GM12878 (cell line): ENCODE measurements around the gene MKNK1. TPM values are rescaled to one million over a fixed set of nuclear protein-coding genes. Genes with fewer than 3 reads are reported as not detected.

Source experiments
- ATAC-seq: fragments of 200-7000 bp; cut with Tn5 transposase; 3 replicates; pipeline ENCODE4 v1.9.1; 2020; ENCODE audit warnings: mild to moderate bottlenecking, moderate library complexity
- BruUV-seq: library from RNA; stranded (reverse); fragments of 400-500 nt; replicated peaks from 2 replicates; lab custom pipeline; 2021; lab: Mats Ljungman, UMichigan
- CTCF ChIA-PET: fragments of 300-600 bp; sonication (Branson Sonifier 250); formaldehyde crosslinking; extraction: SDS; loops from one replicate; lab custom pipeline; 2021; ENCODE audit warnings: inconsistent platforms; lab: Yijun Ruan, JAX
- POLR2A ChIA-PET: fragments of 350-600 bp; formaldehyde crosslinking; extraction: SDS; loops from one replicate; lab custom pipeline; 2021; ENCODE audit warnings: inconsistent platforms; lab: Charles Lee
- RAD21 ChIA-PET: fragments of 300-600 bp; sonication (Branson Sonifier 250); formaldehyde crosslinking; loops from one replicate; lab custom pipeline; 2023; ENCODE audit warnings: antibody characterized with exemption; ENCODE audit not compliant: unreplicated experiment; lab: Charles Lee
- SMC1A ChIA-PET: fragments of 300-600 bp; sonication (Branson Sonifier 250); formaldehyde crosslinking; loops from one replicate; lab custom pipeline; 2023; ENCODE audit not compliant: unreplicated experiment, uncharacterized antibody; lab: Charles Lee
- DNase-seq: peaks from one replicate; pipeline ENCODE4 v3.0.0-alpha.2; 2011; ENCODE audit warnings: low read depth, low spot score
- FAIRE-seq: peaks from 3 replicates; lab custom pipeline; 2011; peaks lifted over from hg19 to GRCh38; lab: Jason Lieb, UNC
- H2AFZ ChIP-seq: 2 replicates; pipeline ENCODE4 v1.6.0; 2011; ENCODE audit warnings: low read depth, low read length, control low read depth; ENCODE audit not compliant: control insufficient read depth
- H3K27ac ChIP-seq: 2 replicates; pipeline ENCODE4 v1.5.1; 2011; ENCODE audit warnings: control low read depth; ENCODE audit not compliant: control insufficient read depth, insufficient read depth
- H3K27me3 ChIP-seq, 2 experiments: replicated peaks in 1 of 2; 2 replicates each; pipeline versions ENCODE4 v1.6.0 to v1.6.1; 2011; ENCODE audit warnings: low read length in 1 of 2; ENCODE audit not compliant: control insufficient read depth in 2 of 2, insufficient read depth in 2 of 2
- H3K36me3 ChIP-seq, 2 experiments: 2 replicates each; pipeline ENCODE4 v1.5.1; 2011; ENCODE audit warnings: low read length in 1 of 2; ENCODE audit not compliant: control insufficient read depth in 2 of 2, insufficient read depth in 2 of 2
- H3K4me1 ChIP-seq: 2 replicates; pipeline ENCODE4 v1.6.1; 2011; ENCODE audit warnings: mild to moderate bottlenecking, low read length, moderate library complexity, mixed read lengths; ENCODE audit not compliant: control insufficient read depth, insufficient read depth
- H3K4me2 ChIP-seq: 2 replicates; pipeline ENCODE4 v1.6.0; 2011; ENCODE audit warnings: control low read depth; ENCODE audit not compliant: control insufficient read depth, insufficient read depth
- H3K4me3 ChIP-seq: fragments of 200-600 bp; sonication (generic); 2 replicates; pipeline ENCODE4 v1.5.1; 2016
- H3K79me2 ChIP-seq: 2 replicates; pipeline ENCODE4 v1.6.0; 2011; ENCODE audit warnings: low read length; ENCODE audit not compliant: control insufficient read depth, insufficient read depth
- H3K9ac ChIP-seq: 2 replicates; pipeline ENCODE4 v1.8.0; 2011; ENCODE audit warnings: low read length, control low read depth, mixed read lengths; ENCODE audit not compliant: control insufficient read depth, insufficient read depth
- H3K9me3 ChIP-seq: replicated peaks from 3 replicates; pipeline ENCODE4 v1.5.1; 2011; ENCODE audit warnings: mild to moderate bottlenecking, low read length; ENCODE audit not compliant: control insufficient read depth, insufficient read depth
- H4K20me1 ChIP-seq: 2 replicates; pipeline ENCODE4 v1.6.0; 2011; ENCODE audit not compliant: control insufficient read depth, insufficient read depth
- ASH2L ChIP-seq: fragments of 300-600, 200-600 bp; sonication (generic); IDR thresholded peaks from 2 replicates; pipeline ENCODE4 v1.6.1; 2017; ENCODE audit warnings: low read depth, mild to moderate bottlenecking, borderline replicate concordance
- IKZF2 ChIP-seq, 2 experiments: fragments of 450-650 bp; IDR thresholded peaks; 2 replicates each; pipeline ENCODE4 v1.6.1; 2017; ENCODE audit warnings: mild to moderate bottlenecking in 2 of 2, moderate library complexity in 2 of 2
- MTA2 ChIP-seq: fragments of 450-650 bp; IDR thresholded peaks from 2 replicates; pipeline ENCODE4 v1.6.1; 2016; ENCODE audit warnings: low read depth, mild to moderate bottlenecking, moderate library complexity
- NBN ChIP-seq: fragments of 450-650 bp; IDR thresholded peaks from 2 replicates; pipeline ENCODE4 v1.6.1; 2016
- RAD21 ChIP-seq: IDR thresholded peaks from 2 replicates; pipeline ENCODE4 v1.6.1; 2011; ENCODE audit warnings: mild to moderate bottlenecking, low read depth, low read length, moderate library complexity; ENCODE audit not compliant: insufficient read depth
- SMAD1 ChIP-seq: fragments of 450-650 bp; IDR thresholded peaks from 2 replicates; pipeline ENCODE4 v1.6.1; 2018; ENCODE audit warnings: mild to moderate bottlenecking, low read depth; ENCODE audit not compliant: partially characterized antibody
- SMAD5 ChIP-seq: IDR thresholded peaks from 2 replicates; pipeline ENCODE4 v1.6.1; 2016; ENCODE audit warnings: antibody characterized with exemption, low read depth
- SRF ChIP-seq, 2 experiments: IDR thresholded peaks; 2 replicates each; pipeline ENCODE4 v1.6.1; 2011; ENCODE audit warnings: low read depth in 2 of 2, low read length in 2 of 2, mild to moderate bottlenecking in 1 of 2, moderate library complexity in 1 of 2
- YBX1 ChIP-seq: fragments of 450-650 bp; IDR thresholded peaks from 2 replicates; pipeline ENCODE4 v1.6.1; 2016; ENCODE audit warnings: antibody characterized with exemption
- ZNF274 ChIP-seq: IDR thresholded peaks from one replicate; pipeline ENCODE4 v1.8.0; 2011; ENCODE audit not compliant: insufficient read length, insufficient read depth
- ZSCAN29 ChIP-seq: fragments of 450-650 bp; IDR thresholded peaks from 2 replicates; pipeline ENCODE4 v1.6.1; 2017; ENCODE audit warnings: mild to moderate bottlenecking, moderate library complexity
- WGBS: methylation state at CpG from one replicate; pipeline ENCODE4 v1.1.6; 2016; ENCODE audit warnings: low lambda C conversion rate; ENCODE audit not compliant: insufficient replicate concordance, insufficient coverage; ENCODE audit errors: missing lambda C conversion rate; 5-methylcytosine and 5-hydroxymethylcytosine counted together
- in situ Hi-C: fragments of 300-500 bp; cut with MboI; formaldehyde crosslinking; loops from 9 replicates; pipeline ENCODE4 v1.14.3; 2018; ENCODE audit warnings: mixed read lengths
- intact Hi-C: fragments of 100-400 bp; cut with micrococcal nuclease; formaldehyde crosslinking; loops from one replicate; pipeline ENCODE4 v1.14.2; 2022; ENCODE audit not compliant: unreplicated experiment
- polyA plus RNA-seq, 11 experiments: library from polyadenylated mRNA; depleted of rRNA in 4 of 11; unstranded in 6 of 11; stranded (reverse) in 5 of 11; fragments of >200 nt; fragmentation: Nextera tagmentation in 4 of 11; fragmentation: Illumina TruSeq in 1 of 11; extraction: Ambion mirVana in 4 of 11; extraction: Trizol in 1 of 11; gene quantifications; 1 replicate in 1 of 11; 2 replicates in 10 of 11; pipeline versions ENCODE4 v1.2.1 to v1.2.3, GENCODE V29; 2011 to 2016; ENCODE audit warnings: inconsistent platforms in 2 of 11, missing spikeins in 2 of 11, low read depth in 1 of 11
- total RNA-seq, 4 experiments: library from RNA; depleted of rRNA in 3 of 4; stranded (reverse); fragments of >200 nt in 3 of 4; fragmentation: Illumina TruSeq in 1 of 4; extraction: Trizol in 1 of 4; gene quantifications; 2 replicates each; pipeline versions ENCODE4 v1.2.1 to v1.2.3, GENCODE V29; 2013 to 2021

The MKNK1 gene
- total and polyA plus RNA-seq, 10 of the 15 experiments (the other 5 are each of a cell fraction or from before 2014, with no cell fraction given) = 13.7 to 29.9 (median 26.5) TPM

DNA sequence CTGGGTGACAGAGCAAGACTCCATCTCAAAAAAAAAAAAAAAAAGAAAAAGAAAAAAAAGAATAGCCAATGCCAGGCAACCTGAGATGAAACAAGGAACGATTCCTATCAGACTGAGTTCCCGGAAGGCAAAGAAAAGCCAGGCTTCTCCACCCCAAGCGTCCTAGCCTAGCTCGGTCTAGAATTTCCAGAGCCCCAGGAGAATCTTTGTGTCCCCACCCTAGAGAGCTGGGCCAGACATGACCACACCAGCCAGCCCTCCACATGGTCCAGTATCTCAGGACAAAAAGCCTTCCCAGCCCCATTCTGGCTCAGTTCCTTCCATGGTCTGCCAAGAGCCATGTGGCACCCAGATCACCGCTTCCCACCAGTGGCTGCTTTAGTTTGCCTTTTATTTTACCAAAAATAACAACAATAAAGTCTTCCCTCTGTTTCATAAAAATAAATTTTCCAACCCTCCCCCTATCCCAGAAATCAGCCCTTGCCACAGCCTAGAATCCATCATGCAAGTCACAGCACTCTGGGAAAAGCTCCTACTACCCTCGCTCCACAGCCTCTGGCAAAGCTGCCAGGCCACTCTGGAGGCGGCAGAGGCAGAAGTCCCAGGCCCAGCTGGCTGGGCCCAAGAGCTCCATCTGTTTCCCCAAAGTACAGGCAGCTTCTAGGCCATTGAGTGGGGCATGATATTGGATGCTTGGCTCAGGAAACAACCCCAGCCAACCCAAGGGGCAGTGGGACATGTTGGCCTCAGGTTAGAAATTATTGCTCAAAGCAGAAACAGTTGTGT, 3.5 kb upstream of the MKNK1 start:
- TF ChIP-seq YBX1 (no peak), RAD21 (no peak), ZNF274 (no peak), MTA2 (no peak), SMAD5 (no peak), SMAD1 (no peak), ZSCAN29 (no peak), SRF (IDR thresholded peaks at IDR 0.05; ENCODE audit: low read depth in 2 of 2, low read length in 2 of 2) (no peak), ASH2L (no peak), IKZF2 (IDR thresholded peaks at IDR 0.05) (no peak), NBN (no peak)
- no peaks in the 10 kb centered on the region for H3K27me3 ChIP-seq
- WGBS = 96% methylated on average over 7 of the region's 7 CpGs
- H3K36me3 ChIP-seq = peaks cover 0 to 6% of the 10 kb centered on the region in 2 experiments; a peak in 2 of 4 replicates
- ChIA-PET POLR2A (interaction anchor here (9.1 kb wide), 1 partner anchor 8 kb away, joined by 124 read pairs; the partner anchor contains the start of gene MOB3C), CTCF (interaction anchor here (1.7 kb wide), 1 partner anchor 17 kb away, joined by 5 read pairs; no protein-coding TSS in a partner anchor), RAD21 (no interaction called here), SMC1A (interaction anchor here (6.2 kb wide), 1 partner anchor 10 kb away, joined by 53 read pairs; the partner anchor contains the start of gene MOB3C)
- 0 out of 2 replicates have a peak, but pooled peaks cover 3% of the 10 kb centered on the region for H3K4me1 ChIP-seq
- no peak overlapping the region for H3K9ac ChIP-seq
- FAIRE-seq (no peak), DNase-seq (no peak), ATAC-seq (no peak)
- H3K79me2 ChIP-seq = peaks cover 13% of the 10 kb centered on the region
- H3K9me3 ChIP-seq = no peaks in the 10 kb centered on the region
- no TSS peak for BruUV-seq
- H2AFZ ChIP-seq = no peak overlapping the region
- in situ Hi-C loops = no loop called here
- H3K4me2 ChIP-seq = no peak overlapping the region
- no peaks in the 10 kb centered on the region for H4K20me1 ChIP-seq
- H3K4me3 ChIP-seq = no peak overlapping the region
- intact Hi-C loops = no loop called here
- no peak overlapping the region for H3K27ac ChIP-seq
